HT-29 (cell line): ENCODE results near the gene GSTT4. TPM values are rescaled to one million over a fixed set of nuclear protein-coding genes. Genes with fewer than 3 reads are reported as not detected.
"Not testable (repeated sequence)": the region's sequence is repeated elsewhere in the genome, so short reads cannot be mapped to it uniquely, and the experiment has no call there.

ENCODE experiments used
- DNase-seq: peaks from one replicate; pipeline ENCODE4 v3.0.0-alpha.2; 2015; ENCODE audit warnings: low spot score
- total RNA-seq: library from RNA; depleted of rRNA; stranded (reverse); fragments of >200 nt; shearing (Covaris generic); gene quantifications from 2 replicates; pipeline ENCODE4 v1.2.3, GENCODE V29; 2014

GSTT4 gene
- total RNA-seq, 1 experiment from 2014 or later = not detected

DNA sequence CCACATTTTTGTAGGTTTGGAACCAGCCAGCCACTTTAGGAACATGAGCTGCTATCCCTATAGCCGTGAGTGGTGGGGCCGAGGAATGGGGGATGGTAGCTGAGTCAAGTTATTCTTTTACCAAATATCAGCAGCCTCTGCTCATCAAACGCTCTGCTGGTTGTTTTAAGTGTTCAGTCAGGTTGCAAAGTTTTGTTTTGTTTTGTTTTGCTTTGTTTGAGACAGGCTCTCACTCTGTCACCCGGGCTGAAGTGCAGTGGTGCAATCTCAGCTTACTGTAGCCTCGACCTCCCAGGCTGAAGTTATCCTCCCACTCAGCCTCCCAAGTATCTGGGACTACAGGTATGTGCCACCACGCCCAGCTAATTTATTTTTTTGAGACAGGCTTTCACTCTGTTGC is 20.2 kb upstream of the GSTT4 start:
- DNase-seq = no peak

DNA sequence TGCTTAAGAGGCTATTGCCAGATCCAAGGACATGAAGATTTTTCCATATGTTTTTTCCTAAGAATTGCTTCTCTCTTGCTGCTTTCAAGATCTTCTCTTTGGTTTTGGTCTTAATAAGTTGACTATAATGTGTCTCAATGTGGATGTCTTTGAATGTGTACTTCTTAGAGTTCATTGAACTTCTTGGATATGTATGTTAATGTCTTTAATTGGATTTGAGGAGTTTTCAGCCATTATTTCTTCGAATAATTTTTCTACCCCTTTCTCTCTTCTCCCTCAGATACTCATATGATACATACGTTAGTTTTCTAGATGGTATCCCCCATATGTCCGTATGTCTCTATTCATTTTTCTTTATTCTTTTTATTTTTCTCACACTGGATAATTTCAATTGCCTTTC is 19.1 kb upstream of the GSTT4 start:
- DNase-seq = no peak

DNA sequence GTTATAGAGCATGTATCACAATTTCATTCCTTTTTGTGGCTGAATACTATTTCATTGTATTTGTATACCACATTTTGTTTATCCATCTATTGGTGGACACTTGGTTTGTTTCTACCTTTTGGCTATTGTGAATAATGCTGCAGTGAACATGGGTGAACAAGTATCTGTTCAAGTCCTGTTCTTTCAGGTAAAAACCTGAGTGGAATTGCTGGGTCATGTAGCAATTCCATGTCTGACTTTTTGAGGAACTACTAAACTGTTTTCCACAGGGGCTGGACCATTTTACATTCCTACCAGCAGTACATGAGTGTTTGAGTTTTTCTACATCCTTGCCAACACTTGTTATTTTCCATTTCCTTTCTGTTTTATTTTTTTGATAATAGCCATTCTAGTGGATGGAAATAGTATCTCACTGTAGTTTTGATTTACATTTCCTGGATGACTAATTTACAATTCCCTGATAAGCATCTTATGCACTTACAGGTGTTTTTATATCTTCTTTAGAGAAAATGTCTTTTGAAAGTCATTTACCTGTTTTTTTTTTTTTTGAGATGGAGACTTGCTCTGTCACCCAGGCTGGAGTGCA is 18.0 kb upstream of the GSTT4 start:
- DNase-seq = no peak

- no peak for DNase-seq
Measured at GRCh38 chr22:24021304-24021703, 16.1 kb upstream of the GSTT4 start.

DNA sequence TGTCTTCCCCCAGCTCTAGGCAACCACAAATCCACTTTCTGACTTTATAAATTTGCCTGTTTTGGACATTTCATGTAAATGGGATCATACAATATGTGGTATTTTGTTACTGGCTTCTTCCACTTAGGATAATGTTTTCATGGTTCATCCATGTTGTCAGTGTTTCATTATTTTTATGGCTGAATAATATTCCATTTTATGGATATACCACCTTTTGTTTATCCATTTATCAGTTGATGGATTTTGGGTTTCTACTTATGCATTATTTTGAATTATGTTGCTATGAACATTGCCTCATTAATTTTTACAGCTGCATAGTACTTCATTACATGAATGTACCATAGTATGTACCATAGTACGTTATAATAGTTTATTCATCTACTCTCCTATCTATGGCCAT is 10.9 kb upstream of the GSTT4 start:
- DNase-seq = no peak

DNA sequence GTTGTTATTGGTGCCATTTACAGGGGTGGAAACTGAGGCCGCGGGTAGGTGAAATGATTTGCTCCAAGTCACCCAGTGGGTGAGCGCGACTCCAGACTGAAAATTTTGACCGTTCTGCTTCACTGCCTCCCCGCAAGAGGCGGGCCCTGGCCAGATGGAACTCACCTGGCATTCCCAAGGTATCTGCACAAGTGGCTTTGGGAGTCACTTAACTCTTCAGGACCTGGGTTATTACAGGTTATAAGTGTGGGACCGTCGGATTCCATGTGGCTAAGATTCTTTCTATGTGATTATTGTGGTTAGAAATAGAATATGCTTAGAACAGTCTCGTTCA is 6.4 kb upstream of the GSTT4 start:
- DNase-seq = peak; percentile 25

DNA sequence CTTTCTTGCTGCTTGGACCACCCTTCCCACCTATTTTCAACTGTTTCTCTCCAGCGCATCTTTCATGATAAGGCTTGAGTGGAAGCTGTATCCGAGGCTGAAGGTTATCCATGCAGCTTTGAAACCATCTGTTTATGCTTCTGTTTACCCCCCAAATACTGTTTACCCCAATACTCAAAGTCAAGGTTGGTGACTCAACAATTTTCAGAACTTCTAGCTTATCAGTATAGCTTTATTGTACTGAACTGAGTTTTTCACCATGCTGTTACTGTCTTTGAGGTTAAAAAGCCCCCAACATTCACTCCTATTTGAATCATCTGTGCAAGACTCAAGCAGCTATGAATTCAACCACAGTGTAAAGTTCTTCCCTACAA is 4.8 kb upstream of the GSTT4 start:
- DNase-seq = no peak

- no peak for DNase-seq
Measured at GRCh38 chr22:24009227-24010017, 4.2 kb upstream of the GSTT4 start.

DNA sequence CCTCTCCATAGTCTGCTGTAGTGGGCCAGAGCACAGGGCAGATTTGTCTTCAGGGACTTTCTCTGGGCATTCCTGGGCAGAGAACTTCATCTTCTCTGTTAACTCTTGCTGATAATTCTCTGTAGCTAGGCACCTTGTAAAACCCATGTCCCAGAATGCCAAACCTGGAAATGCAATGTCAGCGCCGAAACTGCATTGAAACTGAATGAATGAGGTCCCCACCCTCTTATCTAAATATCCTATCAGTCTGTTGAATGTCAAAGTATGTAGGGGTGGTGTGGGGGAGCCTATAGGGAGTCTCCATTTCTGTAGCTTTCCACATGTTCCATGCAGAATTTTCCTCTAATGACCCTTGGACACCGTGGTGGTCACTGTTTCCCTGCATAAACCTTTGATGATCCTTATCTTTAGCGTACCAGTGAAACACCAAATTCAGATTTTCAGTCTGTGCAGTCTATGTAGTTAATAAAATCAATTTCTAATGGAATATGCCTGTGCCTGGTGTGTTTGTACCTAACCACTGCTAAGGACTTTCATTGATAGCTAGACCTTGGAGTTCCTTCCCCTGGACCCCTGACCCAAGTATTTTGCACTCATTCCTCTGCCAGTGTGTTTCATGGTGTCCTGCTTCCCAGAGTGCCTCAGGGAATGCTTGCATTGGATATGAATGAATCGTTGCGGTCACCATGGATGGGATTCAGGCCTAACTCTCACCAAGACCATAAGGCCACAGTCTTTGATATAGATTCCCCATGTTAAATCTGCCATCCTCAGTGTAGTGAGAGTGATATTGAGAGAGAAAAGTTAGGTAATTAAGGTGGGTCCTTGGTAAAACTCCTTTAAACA is 3.4 kb upstream of the GSTT4 start:
- no peak for DNase-seq

GRCh38 chr22:24008022-24008283 is 2.7 kb upstream of the GSTT4 start:
- no peak for DNase-seq

GRCh38 chr22:24007253-24008021 is 2.2 kb upstream of the GSTT4 start:
- no peak for DNase-seq

DNA sequence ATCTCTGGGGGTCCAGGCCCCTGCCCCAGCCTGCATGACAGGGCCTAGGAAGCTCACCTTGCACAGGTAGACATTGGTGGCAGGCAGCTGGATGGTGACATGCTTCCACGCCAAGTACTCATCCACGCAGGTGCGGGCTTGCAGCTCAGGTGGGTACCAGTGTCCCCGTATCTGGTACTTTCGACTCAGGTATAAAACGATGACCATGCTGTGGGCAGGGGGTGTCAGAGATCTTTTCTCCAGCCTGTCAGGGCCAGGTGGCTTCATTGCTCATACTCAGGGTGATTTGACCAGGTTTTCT is 1.6 kb upstream of the GSTT4 start:
- no peak for DNase-seq

DNA sequence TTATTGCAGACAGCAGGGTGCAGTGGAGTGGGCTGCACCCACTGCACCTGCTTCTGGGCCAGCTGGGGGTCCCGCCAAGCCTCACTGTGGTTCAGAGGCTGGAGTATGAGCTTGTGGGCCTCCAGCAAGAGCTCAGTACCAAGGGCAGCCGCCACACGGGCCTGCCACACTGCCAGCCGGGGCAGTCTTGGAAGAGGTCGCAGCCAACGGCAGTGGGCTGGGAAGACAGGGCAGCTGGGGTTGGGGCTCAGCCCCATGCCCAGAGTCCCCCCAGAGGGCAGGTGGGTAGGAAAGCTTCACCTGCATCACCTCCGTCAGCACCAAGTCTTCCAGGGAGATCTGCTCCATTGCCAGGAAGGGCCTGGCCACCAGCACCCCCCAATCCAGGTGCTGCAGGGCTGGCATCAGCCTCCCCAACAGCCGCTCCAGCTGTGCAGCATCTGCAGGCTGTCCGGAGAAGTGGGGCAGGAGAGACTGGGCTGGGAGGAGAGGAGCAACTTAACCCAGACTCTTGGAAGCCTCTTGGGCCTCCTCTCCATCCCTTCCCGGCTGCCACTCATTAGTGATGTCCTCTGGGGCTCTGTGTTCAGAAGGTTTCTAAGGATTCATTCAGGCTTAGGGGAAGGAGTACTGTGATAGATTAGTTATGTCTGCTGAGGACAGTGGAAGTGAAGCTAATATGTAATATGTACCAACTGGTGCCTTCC is 1.1 kb upstream of the GSTT4 start:
- no peak for DNase-seq

DNA sequence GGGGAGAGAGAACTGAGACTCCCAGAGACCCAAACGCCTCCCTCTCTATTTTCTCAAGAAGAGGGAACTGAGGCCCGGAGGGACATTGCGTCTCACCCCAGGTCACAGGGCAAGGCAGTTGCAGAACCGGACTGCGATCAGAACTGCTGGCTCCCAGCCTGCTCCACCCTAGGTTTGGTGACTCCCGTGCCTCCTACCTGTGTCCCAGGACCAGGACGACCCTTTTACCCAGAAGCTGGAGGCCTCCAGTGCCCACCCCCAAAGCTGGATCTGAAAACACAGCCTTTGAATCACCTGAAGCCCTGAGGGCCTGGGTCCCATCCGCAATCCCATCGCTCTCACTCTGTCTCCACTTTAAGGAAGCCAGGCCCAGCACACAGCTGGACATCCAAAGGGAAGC is 1.4 kb downstream of the GSTT4 start:
- DNase-seq = no peak

DNA sequence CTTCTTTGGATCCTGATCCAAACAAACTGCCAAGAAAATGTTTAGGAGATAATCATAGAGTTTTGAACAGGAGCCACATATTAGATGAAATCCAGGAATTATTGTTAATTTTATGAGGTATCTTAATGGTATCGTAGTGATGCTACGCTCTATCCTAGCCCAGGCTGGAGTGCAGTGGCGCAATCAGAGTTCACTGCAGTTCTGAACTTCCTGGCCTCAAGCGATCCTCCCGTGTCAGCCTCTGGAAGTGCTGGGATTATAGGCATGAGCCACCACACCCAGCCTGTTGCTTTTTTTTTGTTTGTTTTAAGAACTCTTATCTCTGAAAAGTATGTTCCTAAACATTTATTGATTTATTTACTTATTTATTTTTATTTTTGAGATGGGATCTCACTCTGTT is 2.4 kb downstream of the GSTT4 start:
- no peak for DNase-seq

- DNase-seq = no peak
Measured at GRCh38 chr22:24002272-24002671, 3.0 kb downstream of the GSTT4 start.

- DNase-seq = no peak
Measured at GRCh38 chr22:24001314-24001713, 3.9 kb downstream of the GSTT4 start.

DNA sequence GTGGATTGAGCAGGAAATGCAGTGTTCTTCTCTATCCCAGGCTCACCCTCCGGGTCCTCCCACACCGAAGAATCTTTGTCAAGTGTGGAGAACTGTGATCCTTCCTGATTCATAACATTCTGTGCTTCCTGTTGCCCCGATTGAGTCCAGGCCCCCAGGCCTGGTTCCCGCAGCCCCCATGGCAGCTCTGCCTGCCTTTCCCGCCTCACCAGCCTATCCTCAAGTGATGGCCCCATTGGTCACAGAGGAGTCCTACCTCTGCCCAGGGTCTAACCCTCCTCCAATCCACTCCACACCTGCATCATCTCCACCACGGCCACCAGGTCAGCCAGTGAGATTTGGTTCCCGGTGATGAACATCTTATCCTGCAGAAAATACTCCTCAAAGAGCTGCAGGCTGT is 5.5 kb downstream of the GSTT4 start:
- not testable (repeated sequence) for DNase-seq

DNA sequence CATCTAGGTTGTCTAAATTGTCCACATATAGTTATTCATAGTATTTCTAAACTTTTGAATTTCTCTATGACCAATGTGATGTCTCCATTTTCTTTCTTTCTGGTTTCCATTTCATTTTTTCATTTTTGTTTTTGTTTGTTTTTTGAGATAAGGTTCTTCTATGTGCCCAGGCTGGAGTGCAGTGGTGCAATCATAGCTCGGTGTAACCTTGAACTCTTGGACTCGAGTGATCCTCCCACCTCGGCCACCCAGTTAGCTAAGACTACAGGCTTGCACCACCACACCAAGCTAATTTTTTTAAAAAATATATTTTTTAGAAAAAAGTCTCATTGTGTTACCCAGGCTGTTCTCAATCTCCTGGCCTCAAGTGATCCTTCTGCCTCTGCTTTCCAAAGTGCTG is 8.2 kb downstream of the GSTT4 start:
- DNase-seq = no peak

GRCh38 chr22:23993581-23994177 is 11.6 kb downstream of the GSTT4 start:
- not testable (repeated sequence) for DNase-seq

DNA sequence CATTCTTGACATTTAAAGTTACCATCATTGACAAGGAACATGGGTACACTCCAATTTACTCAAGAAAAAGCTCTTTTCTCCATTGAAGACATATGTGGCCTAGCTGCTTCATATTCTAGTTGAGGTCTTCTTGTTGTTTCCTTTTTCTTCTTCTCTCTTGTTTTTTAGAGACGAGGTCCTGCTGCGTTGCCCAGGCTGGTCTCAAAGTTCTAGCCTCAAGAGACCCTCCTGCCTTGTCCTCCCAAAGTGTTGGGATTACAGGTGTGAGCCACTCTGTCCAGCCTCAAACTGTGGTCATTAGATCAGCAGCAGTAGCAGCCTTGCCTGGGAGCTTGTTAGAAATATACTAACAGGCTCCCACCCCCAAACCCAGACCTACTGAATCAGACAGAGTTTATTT is 12.2 kb downstream of the GSTT4 start:
- not testable (repeated sequence) for DNase-seq
